ENCODE measurements around the gene PHF21A. TPM values are rescaled to one million over a fixed set of nuclear protein-coding genes. Genes with fewer than 3 reads are reported as not detected.

PHF21A gene
- total and polyA plus RNA-seq, 7 donors, result 4.1 to 21.3 (median 17.2) TPM

DNA sequence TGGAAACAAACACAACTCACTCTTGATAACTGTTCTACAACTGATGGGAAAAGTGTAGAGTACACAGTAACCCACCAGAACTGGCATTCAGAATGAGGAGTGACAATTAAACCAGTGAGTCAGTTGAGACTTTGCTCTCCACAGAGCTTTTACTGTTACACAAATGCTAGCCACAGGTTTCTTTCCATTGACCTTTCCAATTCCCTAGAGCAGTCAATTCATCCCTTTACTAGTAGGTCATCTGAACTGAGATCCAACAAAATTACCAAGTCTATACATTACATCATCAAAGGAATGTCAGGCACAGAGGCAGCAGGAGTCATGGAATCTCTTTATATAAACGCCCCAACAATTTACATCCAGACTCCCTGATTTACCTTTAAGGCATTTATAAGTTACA lies 65.9 kb downstream of the PHF21A start:
- Histone ChIP-seq H3K9me3 (no peaks in the 10 kb centered on the region), H3K27ac (no peak overlapping the region), H3K36me3 (ENCODE audit: insufficient read depth in 1 of 2, low read depth in 1 of 2) (no peaks in the 10 kb centered on the region), H3K4me3 (no peak overlapping the region), H3K4me1 (peaks cover 18% of the 10 kb centered on the region), H3K27me3 (ENCODE audit: insufficient read depth in 3 of 3, low read length in 2 of 3) (no peaks in the 10 kb centered on the region)
- DNase-seq, result no peak
- 78 to 88% (median 81%) methylated on average over 1 of the region's 1 CpG for WGBS, 3 donors
- ATAC-seq, result no peak
- TF ChIP-seq, protein P1, sequence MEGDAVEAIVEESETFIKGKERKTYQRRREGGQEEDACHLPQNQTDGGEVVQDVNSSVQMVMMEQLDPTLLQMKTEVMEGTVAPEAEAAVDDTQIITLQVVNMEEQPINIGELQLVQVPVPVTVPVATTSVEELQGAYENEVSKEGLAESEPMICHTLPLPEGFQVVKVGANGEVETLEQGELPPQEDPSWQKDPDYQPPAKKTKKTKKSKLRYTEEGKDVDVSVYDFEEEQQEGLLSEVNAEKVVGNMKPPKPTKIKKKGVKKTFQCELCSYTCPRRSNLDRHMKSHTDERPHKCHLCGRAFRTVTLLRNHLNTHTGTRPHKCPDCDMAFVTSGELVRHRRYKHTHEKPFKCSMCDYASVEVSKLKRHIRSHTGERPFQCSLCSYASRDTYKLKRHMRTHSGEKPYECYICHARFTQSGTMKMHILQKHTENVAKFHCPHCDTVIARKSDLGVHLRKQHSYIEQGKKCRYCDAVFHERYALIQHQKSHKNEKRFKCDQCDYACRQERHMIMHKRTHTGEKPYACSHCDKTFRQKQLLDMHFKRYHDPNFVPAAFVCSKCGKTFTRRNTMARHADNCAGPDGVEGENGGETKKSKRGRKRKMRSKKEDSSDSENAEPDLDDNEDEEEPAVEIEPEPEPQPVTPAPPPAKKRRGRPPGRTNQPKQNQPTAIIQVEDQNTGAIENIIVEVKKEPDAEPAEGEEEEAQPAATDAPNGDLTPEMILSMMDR (IDR thresholded peaks at IDR 0.05), result no peak
- intact Hi-C loops (cut with DNase I), result no loop called here

DNA sequence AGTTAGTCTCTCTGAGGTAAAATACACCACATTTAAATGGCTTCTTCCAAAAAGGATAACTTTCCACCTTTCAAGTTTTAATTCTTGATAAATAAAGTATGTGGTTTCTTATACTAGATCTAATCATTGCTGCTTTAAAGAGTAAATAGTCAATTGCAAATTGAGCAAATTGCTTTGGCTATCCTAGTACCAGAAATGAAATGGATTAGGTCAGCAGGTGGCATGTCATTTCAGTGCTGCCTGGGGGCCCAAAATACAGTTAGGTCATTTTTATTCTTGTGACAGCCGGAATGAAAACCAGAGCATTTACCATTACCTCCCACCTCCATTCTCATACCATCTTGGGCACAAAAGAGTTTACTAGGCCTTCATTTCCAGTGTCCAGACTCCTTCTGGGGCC lies 70.2 kb downstream of the PHF21A start:
- intact Hi-C loops (cut with DNase I), result no loop called here
- Histone ChIP-seq H3K4me3 (no peak overlapping the region), H3K36me3 (ENCODE audit: insufficient read depth in 1 of 2, low read depth in 1 of 2) (peaks cover 0 to 8% of the 10 kb centered on the region in 2 donors), H3K9me3 (no peaks in the 10 kb centered on the region), H3K27me3 (ENCODE audit: insufficient read depth in 3 of 3, low read length in 2 of 3) (no peaks in the 10 kb centered on the region), H3K27ac (no peak overlapping the region), H3K4me1 (peaks cover 29% of the 10 kb centered on the region)
- TF ChIP-seq, protein P1 (IDR thresholded peaks at IDR 0.05), result no peak
- 65 to 85% (median 72%) methylated on average over 1 of the region's 1 CpG for WGBS, 3 donors
- DNase-seq, result no peak
- no peak for ATAC-seq

DNA sequence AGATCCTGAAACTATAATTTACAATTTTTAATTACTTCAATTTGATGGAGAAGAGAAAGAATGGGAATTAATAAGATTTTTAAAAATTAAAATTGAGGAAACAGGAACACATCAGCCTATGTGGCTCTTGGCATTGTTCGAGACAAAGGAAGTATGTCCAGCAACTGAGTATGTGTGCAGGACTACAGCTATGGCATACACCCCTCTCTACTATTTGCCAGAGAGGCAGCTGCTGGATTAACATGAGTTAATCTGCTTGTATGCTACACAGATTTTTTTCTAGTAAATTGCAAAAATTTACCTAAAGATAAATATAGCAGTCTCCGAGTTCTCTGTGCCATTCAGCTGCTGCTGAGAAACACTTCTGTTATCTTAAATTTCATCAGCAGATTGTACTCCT lies 70.6 kb downstream of the PHF21A start:
- Histone ChIP-seq H3K36me3 (ENCODE audit: insufficient read depth in 1 of 2, low read depth in 1 of 2) (peaks cover 0 to 8% of the 10 kb centered on the region in 2 donors), H3K9me3 (no peaks in the 10 kb centered on the region), H3K27ac (no peak overlapping the region), H3K27me3 (ENCODE audit: insufficient read depth in 3 of 3, low read length in 2 of 3) (no peaks in the 10 kb centered on the region), H3K4me3 (no peak overlapping the region), H3K4me1 (peaks cover 25% of the 10 kb centered on the region)
- WGBS, 3 donors, result 49 to 53% (median 51%) methylated on average over 2 of the region's 2 CpGs
- TF ChIP-seq, protein P1 (IDR thresholded peaks at IDR 0.05), result no peak
- intact Hi-C loops (cut with DNase I), result no loop called here
- no peak for ATAC-seq
- DNase-seq, result no peak

DNA sequence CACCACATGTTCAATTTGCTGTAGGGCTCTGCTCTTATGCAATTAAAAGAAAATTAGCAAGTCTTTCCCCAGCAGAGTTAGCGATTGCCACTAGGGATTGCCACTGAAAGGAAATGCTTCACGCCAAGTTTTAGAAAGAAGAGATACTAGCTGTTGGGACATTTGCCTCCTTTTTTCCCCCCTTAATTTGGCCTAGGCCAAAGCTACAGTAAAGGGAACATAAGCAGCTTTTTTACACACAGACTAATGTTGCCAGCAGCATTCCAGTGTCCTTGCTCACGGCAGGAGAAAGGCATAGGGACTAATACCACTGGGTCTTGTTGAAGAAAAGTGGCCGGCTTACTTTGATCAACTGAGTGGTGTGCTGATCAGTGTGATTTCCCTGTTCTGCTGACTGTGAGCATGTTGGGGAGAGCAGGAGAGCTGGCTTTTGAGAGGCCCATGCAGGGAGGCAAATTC lies 71.2 kb downstream of the PHF21A start:
- H3K9me3 ChIP-seq, result no peaks in the 10 kb centered on the region
- DNase-seq, result peak; percentile 17 to 58
- H3K27ac ChIP-seq, result no peak overlapping the region
- ATAC-seq, result peak; percentile 42 to 82 (median 77)
- H3K36me3 ChIP-seq (ENCODE audit: insufficient read depth in 1 of 2, low read depth in 1 of 2), result peaks cover 0 to 8% of the 10 kb centered on the region in 2 donors
- TF ChIP-seq, protein P1 (IDR thresholded peaks at IDR 0.05), result no peak
- H3K27me3 ChIP-seq (ENCODE audit: insufficient read depth in 3 of 3, low read length in 2 of 3), result no peaks in the 10 kb centered on the region
- H3K4me3 ChIP-seq, result no peak overlapping the region
- 27 to 43% (median 29%) methylated on average over 4 of the region's 4 CpGs for WGBS, 3 donors
- peaks cover 23% of the 10 kb centered on the region for H3K4me1 ChIP-seq
- intact Hi-C loops (cut with DNase I), result no loop called here

DNA sequence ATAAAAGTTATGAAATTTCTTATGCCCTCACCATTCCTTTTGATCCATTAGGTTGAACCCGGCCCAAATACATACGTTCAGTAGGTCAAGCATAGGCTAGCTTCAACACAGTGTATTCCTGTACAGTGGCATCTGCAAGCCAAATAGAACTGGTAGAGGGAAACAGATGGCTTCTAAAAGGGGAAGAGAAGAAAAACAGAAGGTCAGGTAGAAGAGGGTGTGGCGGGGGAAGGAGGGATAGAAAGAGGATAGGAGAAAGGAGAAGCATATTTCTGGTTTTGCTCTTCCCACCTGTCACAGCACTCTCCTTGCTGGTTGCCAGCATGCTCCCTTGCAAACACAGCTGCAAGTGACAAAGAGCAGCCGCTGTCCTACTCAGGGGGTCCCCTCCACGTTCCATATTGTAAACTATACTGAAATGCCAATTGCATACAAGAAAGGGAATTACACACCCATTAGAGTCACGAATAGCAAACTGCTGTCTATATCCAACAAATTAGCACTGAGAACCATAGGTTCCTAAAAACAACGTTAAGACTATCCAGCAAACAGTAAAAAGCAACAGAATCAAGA lies 71.8 kb downstream of the PHF21A start:
- H3K4me3 ChIP-seq, result no peak overlapping the region
- no peaks in the 10 kb centered on the region for H3K9me3 ChIP-seq
- DNase-seq, result no peak
- 65 to 85% (median 72%) methylated on average over 7 of the region's 7 CpGs for WGBS, 3 donors
- ATAC-seq, result no peak
- H3K27me3 ChIP-seq (ENCODE audit: insufficient read depth in 3 of 3, low read length in 2 of 3), result no peaks in the 10 kb centered on the region
- intact Hi-C loops (cut with DNase I), result no loop called here
- no peak overlapping the region for H3K27ac ChIP-seq
- peaks cover 0 to 8% of the 10 kb centered on the region in 2 donors for H3K36me3 ChIP-seq (ENCODE audit: insufficient read depth in 1 of 2, low read depth in 1 of 2)
- TF ChIP-seq, protein P1 (IDR thresholded peaks at IDR 0.05), result no peak
- H3K4me1 ChIP-seq, result peaks cover 23% of the 10 kb centered on the region

All from psoas muscle (tissue), 8 donors.